ENCODE results near the gene TRIM46. TPM values are rescaled to one million over a fixed set of nuclear protein-coding genes. Genes with fewer than 3 reads are reported as not detected.
"Not testable (repeated sequence)": the region's sequence is repeated elsewhere in the genome, so short reads cannot be mapped to it uniquely, and the experiment has no call there.

TRIM46 gene
- total RNA-seq, 1 experiment from 2014 or later: 3.8 TPM

DNA sequence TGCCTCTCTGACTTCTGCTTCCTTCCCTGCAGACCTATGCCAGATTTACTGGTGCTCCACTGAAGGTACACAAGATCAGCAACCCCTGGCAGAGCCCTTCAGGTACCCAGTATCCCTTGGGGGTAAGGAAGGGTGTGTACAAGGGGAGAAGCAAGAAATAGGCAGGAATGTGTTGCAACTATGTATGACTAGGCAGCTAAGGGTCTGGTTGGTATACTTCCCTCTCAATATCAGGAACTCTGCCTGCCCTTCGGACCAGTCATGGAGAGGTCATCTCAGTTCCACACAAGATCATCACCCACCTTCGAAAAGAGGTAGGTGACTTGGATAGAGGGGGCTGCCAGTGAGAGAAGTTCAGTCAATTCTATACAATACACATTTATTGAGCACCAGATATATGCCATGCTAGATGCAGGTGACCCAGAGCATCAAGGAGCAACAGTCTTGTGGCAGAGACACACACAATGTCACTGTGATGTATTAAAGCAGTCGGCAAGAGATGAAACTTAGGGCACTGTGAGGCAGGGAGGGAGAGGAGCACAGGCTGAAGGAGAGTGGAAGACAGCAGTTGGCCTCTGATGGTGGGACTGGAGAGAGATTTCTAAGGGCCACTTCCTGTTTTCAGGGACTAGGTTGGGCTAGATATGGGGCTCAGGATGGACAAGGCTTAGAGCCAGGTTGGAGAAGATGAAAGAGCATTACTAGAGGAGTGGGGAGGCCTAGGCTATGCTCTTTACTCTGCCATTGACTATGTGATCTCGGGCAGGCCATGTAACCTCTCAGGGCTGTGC, 36.9 kb downstream of the TRIM46 start:
- H3K36me3 ChIP-seq (ENCODE audit: control insufficient read depth in 1 of 2, insufficient read depth in 2 of 2, low read length in 2 of 2): peaks cover 0 to 6% of the 10 kb centered on the region in 2 experiments; a peak in 1 of 4 replicates
- H3K4me2 ChIP-seq (ENCODE audit: low read length): peak overlapping the region; percentile 77
- intact Hi-C loops (cut with micrococcal nuclease): no loop called here
- BruUV-seq (replicated peaks): no TSS peak
- no peak for DNase-seq (ENCODE audit: low read depth, low spot score)
- no peak overlapping the region for H3K27ac ChIP-seq (ENCODE audit: low read depth, low read length)
- H2AFZ ChIP-seq (ENCODE audit: low read depth, low read length, poor library complexity, severe bottlenecking): no peak overlapping the region
- ChIA-PET RAD21 (ENCODE audit: low non-redundant PET in 1 of 2, low total read pairs in 2 of 2, uncharacterized antibody in 2 of 2, unreplicated experiment in 2 of 2) (no interaction called here), POLR2A (no interaction called here), CTCF (interaction anchor here (1.8 kb wide), 1 partner anchor 17 kb away, joined by 8 read pairs; no protein-coding TSS in a partner anchor)
- no peaks in the 10 kb centered on the region for H3K27me3 ChIP-seq (ENCODE audit: insufficient read depth, low read length)
- no peak for ATAC-seq
- no peaks in the 10 kb centered on the region for H3K9me3 ChIP-seq (ENCODE audit: control insufficient read depth in 1 of 2, insufficient read depth in 1 of 2, low read depth in 1 of 2, low read length in 2 of 2)
- TF ChIP-seq ELF1 (IDR thresholded peaks at IDR 0.05; ENCODE audit: borderline replicate concordance, low read depth) (no peak), YY1 (IDR thresholded peaks at IDR 0.05; ENCODE audit: extremely low read depth, insufficient replicate concordance, low read depth, low read length) (no peak)
- no peaks in the 10 kb centered on the region for H3K9me2 ChIP-seq (ENCODE audit: insufficient read depth)
- peak overlapping the region; percentile 89 to 100; a peak in 3 of 4 replicates for H3K4me3 ChIP-seq (replicated peaks in 1 of 2; ENCODE audit: low read depth in 1 of 2, low read length in 2 of 2)
- H3K4me1 ChIP-seq (ENCODE audit: control insufficient read depth in 1 of 2, insufficient read depth in 2 of 2, low read length in 2 of 2): peaks cover 22 to 33% of the 10 kb centered on the region in 2 experiments
- H3K9ac ChIP-seq (ENCODE audit: low read length): peak overlapping the region; percentile 93
- no peaks in the 10 kb centered on the region for H4K20me1 ChIP-seq (ENCODE audit: insufficient read depth)
- H3K79me2 ChIP-seq (ENCODE audit: insufficient read depth, low read length): peaks cover 16% of the 10 kb centered on the region

- H3K4me3 ChIP-seq (replicated peaks in 1 of 2; ENCODE audit: low read depth in 1 of 2, low read length in 2 of 2); H3K36me3 ChIP-seq (ENCODE audit: control insufficient read depth in 1 of 2, insufficient read depth in 2 of 2, low read length in 2 of 2); POLR2A ChIA-PET; RAD21 ChIA-PET (ENCODE audit: low non-redundant PET in 1 of 2, low total read pairs in 2 of 2, uncharacterized antibody in 2 of 2, unreplicated experiment in 2 of 2); BruUV-seq (replicated peaks); ATAC-seq; H3K9me2 ChIP-seq (ENCODE audit: insufficient read depth); H4K20me1 ChIP-seq (ENCODE audit: insufficient read depth); H2AFZ ChIP-seq (ENCODE audit: low read depth, low read length, poor library complexity, severe bottlenecking); H3K4me2 ChIP-seq (ENCODE audit: low read length); H3K27ac ChIP-seq (ENCODE audit: low read depth, low read length); H3K27me3 ChIP-seq (ENCODE audit: insufficient read depth, low read length); intact Hi-C loops (cut with micrococcal nuclease); CTCF ChIA-PET; H3K9ac ChIP-seq (ENCODE audit: low read length); DNase-seq (ENCODE audit: low read depth, low spot score); H3K9me3 ChIP-seq (ENCODE audit: control insufficient read depth in 1 of 2, insufficient read depth in 1 of 2, low read depth in 1 of 2, low read length in 2 of 2): not testable (repeated sequence)
- Histone ChIP-seq H3K4me1 (ENCODE audit: control insufficient read depth in 1 of 2, insufficient read depth in 2 of 2, low read length in 2 of 2) (peaks cover 22 to 32% of the 10 kb centered on the region in 2 experiments), H3K79me2 (ENCODE audit: insufficient read depth, low read length) (peaks cover 16% of the 10 kb centered on the region)
These were observed 37.9 kb downstream of the TRIM46 start for GRCh38 chr1:155211381-155212050.

DNA sequence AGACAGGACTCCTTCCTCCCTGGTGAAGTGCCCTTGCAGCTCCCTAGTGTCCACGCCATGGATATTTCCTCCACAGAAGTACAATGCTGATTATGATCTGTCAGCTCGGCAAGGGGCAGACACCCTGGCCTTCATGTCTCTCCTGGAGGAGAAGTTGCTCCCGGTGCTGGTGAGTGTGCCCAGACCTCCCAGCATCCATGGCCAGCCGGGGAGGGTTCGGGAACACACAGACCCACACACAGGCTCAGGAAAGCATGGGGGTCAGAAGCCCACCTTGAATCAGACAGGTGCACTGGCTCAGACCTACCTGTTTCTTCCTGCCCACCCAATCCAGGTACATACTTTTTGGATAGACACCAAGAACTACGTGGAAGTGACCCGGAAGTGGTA, 38.4 kb downstream of the TRIM46 start:
- CTCF ChIA-PET; H3K4me2 ChIP-seq (ENCODE audit: low read length); DNase-seq (ENCODE audit: low read depth, low spot score); H2AFZ ChIP-seq (ENCODE audit: low read depth, low read length, poor library complexity, severe bottlenecking); POLR2A ChIA-PET; H3K9me3 ChIP-seq (ENCODE audit: control insufficient read depth in 1 of 2, insufficient read depth in 1 of 2, low read depth in 1 of 2, low read length in 2 of 2); H3K4me3 ChIP-seq (replicated peaks in 1 of 2; ENCODE audit: low read depth in 1 of 2, low read length in 2 of 2); H4K20me1 ChIP-seq (ENCODE audit: insufficient read depth); ATAC-seq; RAD21 ChIA-PET (ENCODE audit: low non-redundant PET in 1 of 2, low total read pairs in 2 of 2, uncharacterized antibody in 2 of 2, unreplicated experiment in 2 of 2); BruUV-seq (replicated peaks); H3K27ac ChIP-seq (ENCODE audit: low read depth, low read length); H3K9me2 ChIP-seq (ENCODE audit: insufficient read depth); H3K9ac ChIP-seq (ENCODE audit: low read length); H3K36me3 ChIP-seq (ENCODE audit: control insufficient read depth in 1 of 2, insufficient read depth in 2 of 2, low read length in 2 of 2); H3K27me3 ChIP-seq (ENCODE audit: insufficient read depth, low read length); intact Hi-C loops (cut with micrococcal nuclease): not testable (repeated sequence)
- Histone ChIP-seq H3K79me2 (ENCODE audit: insufficient read depth, low read length) (peaks cover 16% of the 10 kb centered on the region), H3K4me1 (ENCODE audit: control insufficient read depth in 1 of 2, insufficient read depth in 2 of 2, low read length in 2 of 2) (peaks cover 19 to 27% of the 10 kb centered on the region in 2 experiments)

- H3K79me2 ChIP-seq (ENCODE audit: insufficient read depth, low read length); H3K36me3 ChIP-seq (ENCODE audit: control insufficient read depth in 1 of 2, insufficient read depth in 2 of 2, low read length in 2 of 2); POLR2A ChIA-PET; H3K4me2 ChIP-seq (ENCODE audit: low read length); DNase-seq (ENCODE audit: low read depth, low spot score); RAD21 ChIA-PET (ENCODE audit: low non-redundant PET in 1 of 2, low total read pairs in 2 of 2, uncharacterized antibody in 2 of 2, unreplicated experiment in 2 of 2); H3K27me3 ChIP-seq (ENCODE audit: insufficient read depth, low read length); H4K20me1 ChIP-seq (ENCODE audit: insufficient read depth); H3K9ac ChIP-seq (ENCODE audit: low read length); CTCF ChIA-PET; H3K27ac ChIP-seq (ENCODE audit: low read depth, low read length); H3K4me3 ChIP-seq (replicated peaks in 1 of 2; ENCODE audit: low read depth in 1 of 2, low read length in 2 of 2); BruUV-seq (replicated peaks); H3K9me3 ChIP-seq (ENCODE audit: control insufficient read depth in 1 of 2, insufficient read depth in 1 of 2, low read depth in 1 of 2, low read length in 2 of 2); ATAC-seq; H2AFZ ChIP-seq (ENCODE audit: low read depth, low read length, poor library complexity, severe bottlenecking); intact Hi-C loops (cut with micrococcal nuclease); H3K9me2 ChIP-seq (ENCODE audit: insufficient read depth): not testable (repeated sequence)
- peaks cover 12 to 20% of the 10 kb centered on the region in 2 experiments; a peak in 3 of 4 replicates for H3K4me1 ChIP-seq (ENCODE audit: control insufficient read depth in 1 of 2, insufficient read depth in 2 of 2, low read length in 2 of 2)
These were observed 41.1 kb downstream of the TRIM46 start for GRCh38 chr1:155214702-155215101.
